GM12878 (cell line): ENCODE results near the gene ATP5ME. TPM values are rescaled to one million over a fixed set of nuclear protein-coding genes. Genes with fewer than 3 reads are reported as not detected.

Experiments used
- ATAC-seq: fragments of 200-7000 bp; cut with Tn5 transposase; 3 replicates; pipeline ENCODE4 v1.9.1; 2020; ENCODE audit warnings: mild to moderate bottlenecking, moderate library complexity
- BruUV-seq: library from RNA; stranded (reverse); fragments of 400-500 nt; replicated peaks from 2 replicates; lab custom pipeline; 2021; lab: Mats Ljungman, UMichigan
- CTCF ChIA-PET: fragments of 300-600 bp; sonication (Branson Sonifier 250); formaldehyde crosslinking; extraction: SDS; loops from one replicate; lab custom pipeline; 2021; ENCODE audit warnings: inconsistent platforms; lab: Yijun Ruan, JAX
- POLR2A ChIA-PET: fragments of 350-600 bp; formaldehyde crosslinking; extraction: SDS; loops from one replicate; lab custom pipeline; 2021; ENCODE audit warnings: inconsistent platforms; lab: Charles Lee
- RAD21 ChIA-PET: fragments of 300-600 bp; sonication (Branson Sonifier 250); formaldehyde crosslinking; loops from one replicate; lab custom pipeline; 2023; ENCODE audit warnings: antibody characterized with exemption; ENCODE audit not compliant: unreplicated experiment; lab: Charles Lee
- SMC1A ChIA-PET: fragments of 300-600 bp; sonication (Branson Sonifier 250); formaldehyde crosslinking; loops from one replicate; lab custom pipeline; 2023; ENCODE audit not compliant: unreplicated experiment, uncharacterized antibody; lab: Charles Lee
- DNase-seq: peaks from one replicate; pipeline ENCODE4 v3.0.0-alpha.2; 2011; ENCODE audit warnings: low read depth, low spot score
- FAIRE-seq: peaks from 3 replicates; lab custom pipeline; 2011; peaks lifted over from hg19 to GRCh38; lab: Jason Lieb, UNC
- H2AFZ ChIP-seq: 2 replicates; pipeline ENCODE4 v1.6.0; 2011; ENCODE audit warnings: low read depth, low read length, control low read depth; ENCODE audit not compliant: control insufficient read depth
- H3K27ac ChIP-seq: 2 replicates; pipeline ENCODE4 v1.5.1; 2011; ENCODE audit warnings: control low read depth; ENCODE audit not compliant: control insufficient read depth, insufficient read depth
- H3K27me3 ChIP-seq, 2 experiments: replicated peaks in 1 of 2; 2 replicates each; pipeline versions ENCODE4 v1.6.0 to v1.6.1; 2011; ENCODE audit warnings: low read length in 1 of 2; ENCODE audit not compliant: control insufficient read depth in 2 of 2, insufficient read depth in 2 of 2
- H3K36me3 ChIP-seq, 2 experiments: 2 replicates each; pipeline ENCODE4 v1.5.1; 2011; ENCODE audit warnings: low read length in 1 of 2; ENCODE audit not compliant: control insufficient read depth in 2 of 2, insufficient read depth in 2 of 2
- H3K4me1 ChIP-seq: 2 replicates; pipeline ENCODE4 v1.6.1; 2011; ENCODE audit warnings: mild to moderate bottlenecking, low read length, moderate library complexity, mixed read lengths; ENCODE audit not compliant: control insufficient read depth, insufficient read depth
- H3K4me2 ChIP-seq: 2 replicates; pipeline ENCODE4 v1.6.0; 2011; ENCODE audit warnings: control low read depth; ENCODE audit not compliant: control insufficient read depth, insufficient read depth
- H3K4me3 ChIP-seq: fragments of 200-600 bp; sonication (generic); 2 replicates; pipeline ENCODE4 v1.5.1; 2016
- H3K79me2 ChIP-seq: 2 replicates; pipeline ENCODE4 v1.6.0; 2011; ENCODE audit warnings: low read length; ENCODE audit not compliant: control insufficient read depth, insufficient read depth
- H3K9ac ChIP-seq: 2 replicates; pipeline ENCODE4 v1.8.0; 2011; ENCODE audit warnings: low read length, control low read depth, mixed read lengths; ENCODE audit not compliant: control insufficient read depth, insufficient read depth
- H3K9me3 ChIP-seq: replicated peaks from 3 replicates; pipeline ENCODE4 v1.5.1; 2011; ENCODE audit warnings: mild to moderate bottlenecking, low read length; ENCODE audit not compliant: control insufficient read depth, insufficient read depth
- H4K20me1 ChIP-seq: 2 replicates; pipeline ENCODE4 v1.6.0; 2011; ENCODE audit not compliant: control insufficient read depth, insufficient read depth
- EGR1 ChIP-seq, 2 experiments: IDR thresholded peaks; 1 replicate in 1 of 2; 2 replicates in 1 of 2; pipeline ENCODE4 v1.6.1; 2011 to 2012; ENCODE audit warnings: low read depth in 2 of 2, low read length in 2 of 2, borderline replicate concordance in 1 of 2, mild to moderate bottlenecking in 1 of 2, moderate library complexity in 1 of 2
- FOXM1 ChIP-seq: IDR thresholded peaks from 2 replicates; pipeline ENCODE4 v1.6.1; 2012; ENCODE audit warnings: low read depth, mild to moderate bottlenecking, inconsistent platforms, low read length, moderate library complexity
- MLLT1 ChIP-seq: fragments of 450-650 bp; IDR thresholded peaks from 2 replicates; pipeline ENCODE4 v1.6.1; 2016; ENCODE audit warnings: mild to moderate bottlenecking
- NR2C2 ChIP-seq: IDR thresholded peaks from 2 replicates; pipeline ENCODE4 v1.6.1; 2011; ENCODE audit warnings: borderline replicate concordance, low read depth; ENCODE audit not compliant: control insufficient read depth, insufficient read length
- RUNX3 ChIP-seq: IDR thresholded peaks from 2 replicates; pipeline ENCODE4 v1.6.1; 2012; ENCODE audit warnings: low read length, inconsistent platforms
- ZNF217 ChIP-seq: fragments of 450-650 bp; IDR thresholded peaks from 2 replicates; pipeline ENCODE4 v1.6.1; 2017; ENCODE audit warnings: antibody characterized with exemption, mild to moderate bottlenecking
- WGBS: methylation state at CpG from one replicate; pipeline ENCODE4 v1.1.6; 2016; ENCODE audit warnings: low lambda C conversion rate; ENCODE audit not compliant: insufficient replicate concordance, insufficient coverage; ENCODE audit errors: missing lambda C conversion rate; 5-methylcytosine and 5-hydroxymethylcytosine counted together
- in situ Hi-C: fragments of 300-500 bp; cut with MboI; formaldehyde crosslinking; loops from 9 replicates; pipeline ENCODE4 v1.14.3; 2018; ENCODE audit warnings: mixed read lengths
- intact Hi-C: fragments of 100-400 bp; cut with micrococcal nuclease; formaldehyde crosslinking; loops from one replicate; pipeline ENCODE4 v1.14.2; 2022; ENCODE audit not compliant: unreplicated experiment
- polyA plus RNA-seq, 11 experiments: library from polyadenylated mRNA; depleted of rRNA in 4 of 11; unstranded in 6 of 11; stranded (reverse) in 5 of 11; fragments of >200 nt; fragmentation: Nextera tagmentation in 4 of 11; fragmentation: Illumina TruSeq in 1 of 11; extraction: Ambion mirVana in 4 of 11; extraction: Trizol in 1 of 11; gene quantifications; 1 replicate in 1 of 11; 2 replicates in 10 of 11; pipeline versions ENCODE4 v1.2.1 to v1.2.3, GENCODE V29; 2011 to 2016; ENCODE audit warnings: inconsistent platforms in 2 of 11, missing spikeins in 2 of 11, low read depth in 1 of 11
- total RNA-seq, 4 experiments: library from RNA; depleted of rRNA in 3 of 4; stranded (reverse); fragments of >200 nt in 3 of 4; fragmentation: Illumina TruSeq in 1 of 4; extraction: Trizol in 1 of 4; gene quantifications; 2 replicates each; pipeline versions ENCODE4 v1.2.1 to v1.2.3, GENCODE V29; 2013 to 2021

The ATP5ME gene
- total and polyA plus RNA-seq, 10 of the 15 experiments (the other 5 are each of a cell fraction or from before 2014, with no cell fraction given), result 279 to 2,374 (median 509) TPM

GRCh38 chr4:704971-705277, 30.8 kb upstream of the ATP5ME start:
- no peaks in the 10 kb centered on the region; the same call in 2 of the 3 replicates for H3K9me3 ChIP-seq
- SMC1A ChIA-PET, result no interaction called here
- RAD21 ChIA-PET, result no interaction called here
- H3K4me3 ChIP-seq, result 0 out of 2 replicates have a peak overlapping the region, but pooled peaks have one; percentile 33
- FAIRE-seq (no peak), DNase-seq (no peak)
- CTCF ChIA-PET, result no interaction called here
- peak overlapping the region; percentile 72 for H3K4me2 ChIP-seq
- in situ Hi-C loops, result no loop called here
- H3K36me3 ChIP-seq, result peaks cover 0 to 2% of the 10 kb centered on the region in 2 experiments; a peak in 1 of 4 replicates
- peaks cover 29% of the 10 kb centered on the region for H3K79me2 ChIP-seq
- no peak overlapping the region for H3K27ac ChIP-seq
- H3K9ac ChIP-seq, result no peak overlapping the region
- no peak for TF ChIP-seq EGR1 (IDR thresholded peaks at IDR 0.05; ENCODE audit: borderline replicate concordance in 1 of 2, low read depth in 2 of 2, low read length in 2 of 2)
- no peak for TF ChIP-seq FOXM1
- TF ChIP-seq MLLT1, result no peak
- peak; percentile 8 for TF ChIP-seq NR2C2
- TF ChIP-seq, all 136 proteins: peak for 1
- Histone ChIP-seq H3K27me3 (no peaks in the 10 kb centered on the region), H3K4me1 (peaks cover under 1% of the 10 kb centered on the region), H2AFZ (peak overlapping the region; percentile 81; the same call in 1 of the 2 replicates), H4K20me1 (no peaks in the 10 kb centered on the region)
- POLR2A ChIA-PET, result no interaction called here
- no peak for ATAC-seq
- 100% methylated on average over 1 of the region's 1 CpG for WGBS
- intact Hi-C loops, result no loop called here
- no TSS peak for BruUV-seq

GRCh38 chr4:704198-704891, 30.3 kb upstream of the ATP5ME start:
- POLR2A ChIA-PET, result no interaction called here
- no peak for TF ChIP-seq ZNF217
- TF ChIP-seq RUNX3, result no peak
- TF ChIP-seq, all 136 proteins: peak for 0
- ATAC-seq, result no peak

More at GRCh38 chr4:704198-704891, 30.3 kb upstream of the ATP5ME start:
- ChIA-PET CTCF (no interaction called here), SMC1A (no interaction called here), RAD21 (no interaction called here)
- H3K4me1 ChIP-seq, result peaks cover 4% of the 10 kb centered on the region
- H3K4me2 ChIP-seq, result no peak overlapping the region
- intact Hi-C loops, result no loop called here
- no peak overlapping the region for H2AFZ ChIP-seq
- DNase-seq, result no peak
- FAIRE-seq, result no peak
- peaks cover 0 to 2% of the 10 kb centered on the region in 2 experiments; a peak in 1 of 4 replicates for H3K36me3 ChIP-seq
- peaks cover 25% of the 10 kb centered on the region for H3K79me2 ChIP-seq
- no peaks in the 10 kb centered on the region for H4K20me1 ChIP-seq
- no peaks in the 10 kb centered on the region; the same call in 2 of the 3 replicates for H3K9me3 ChIP-seq
- H3K9ac ChIP-seq, result no peak overlapping the region
- no TSS peak for BruUV-seq
- in situ Hi-C loops, result no loop called here
- H3K27me3 ChIP-seq, result no peaks in the 10 kb centered on the region
- 81% methylated on average over 45 of the region's 46 CpGs for WGBS
- no peak overlapping the region for H3K27ac ChIP-seq
- no peak overlapping the region for H3K4me3 ChIP-seq
